GM19324 (cell line): Measurements from ENCODE around the gene DLST.
A peak's percentile ranks its signal among the peaks of the same experiment; 100 is the strongest.

Experiments
- ATAC-seq: cut with Tn5 transposase; IDR thresholded peaks from one replicate; pipeline ENCODE4 v1.9.1; 2021; ENCODE audit warnings: mild to moderate bottlenecking, moderate library complexity; ENCODE audit not compliant: unreplicated experiment, low FRiP score

Gene DLST

DNA sequence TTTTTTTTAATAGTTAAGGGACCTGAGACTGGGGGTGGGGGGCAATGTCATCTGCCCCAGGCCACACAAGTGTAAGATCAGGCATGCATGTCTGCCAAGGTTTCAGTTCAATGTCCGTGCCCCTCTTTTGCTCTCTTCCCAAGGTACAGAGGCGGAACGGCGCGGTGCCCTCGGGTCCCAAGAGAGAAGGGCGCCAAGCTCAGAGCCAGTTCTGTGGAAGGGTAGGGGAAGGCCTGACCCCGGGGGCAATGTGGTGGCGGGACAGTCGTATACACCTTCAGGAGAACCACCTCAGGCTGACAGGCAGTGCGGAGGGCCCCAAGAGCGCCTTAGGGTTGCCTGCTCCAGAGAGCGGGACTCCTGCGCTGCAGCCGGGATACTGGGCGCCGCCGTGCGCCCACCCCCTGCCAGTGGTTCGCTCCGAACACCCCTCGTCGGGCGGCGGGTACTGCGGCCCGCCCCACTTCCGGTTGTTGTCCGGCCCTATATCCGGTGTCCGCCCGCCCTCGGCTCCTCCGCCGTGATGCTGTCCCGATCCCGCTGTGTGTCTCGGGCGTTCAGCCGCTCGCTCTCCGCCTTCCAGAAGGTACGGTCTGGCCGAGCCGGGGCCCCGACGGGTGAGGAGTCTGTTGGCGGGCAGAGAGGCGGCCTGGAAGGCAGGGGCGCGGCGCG is at the start of gene DLST:
DLST (plus strand) TSS at position 486 of the 672 bp plus-strand sequence; CDS start at position 524, 38 bp downstream.
- peak; percentile 92 for ATAC-seq

DNA sequence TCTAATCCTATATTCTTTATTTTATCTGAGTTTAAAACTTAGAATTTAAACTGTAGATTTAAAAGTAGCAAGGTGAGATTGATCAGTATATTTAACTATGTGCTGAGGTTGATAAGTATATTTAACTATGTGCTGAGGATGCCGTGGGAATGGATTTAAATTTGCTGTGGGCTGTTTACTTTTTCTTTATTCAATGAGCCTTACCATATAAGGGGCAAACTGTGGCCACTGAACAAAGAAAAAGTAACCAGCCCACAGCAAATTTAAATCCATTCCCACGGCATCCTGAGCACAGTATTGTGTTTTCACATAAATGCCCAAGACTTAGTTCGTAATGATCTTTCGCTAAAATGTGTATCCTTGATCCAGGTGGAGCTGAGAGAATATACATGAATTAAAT is 48.9 kb upstream of the DLST start:
- no peak for ATAC-seq

DNA sequence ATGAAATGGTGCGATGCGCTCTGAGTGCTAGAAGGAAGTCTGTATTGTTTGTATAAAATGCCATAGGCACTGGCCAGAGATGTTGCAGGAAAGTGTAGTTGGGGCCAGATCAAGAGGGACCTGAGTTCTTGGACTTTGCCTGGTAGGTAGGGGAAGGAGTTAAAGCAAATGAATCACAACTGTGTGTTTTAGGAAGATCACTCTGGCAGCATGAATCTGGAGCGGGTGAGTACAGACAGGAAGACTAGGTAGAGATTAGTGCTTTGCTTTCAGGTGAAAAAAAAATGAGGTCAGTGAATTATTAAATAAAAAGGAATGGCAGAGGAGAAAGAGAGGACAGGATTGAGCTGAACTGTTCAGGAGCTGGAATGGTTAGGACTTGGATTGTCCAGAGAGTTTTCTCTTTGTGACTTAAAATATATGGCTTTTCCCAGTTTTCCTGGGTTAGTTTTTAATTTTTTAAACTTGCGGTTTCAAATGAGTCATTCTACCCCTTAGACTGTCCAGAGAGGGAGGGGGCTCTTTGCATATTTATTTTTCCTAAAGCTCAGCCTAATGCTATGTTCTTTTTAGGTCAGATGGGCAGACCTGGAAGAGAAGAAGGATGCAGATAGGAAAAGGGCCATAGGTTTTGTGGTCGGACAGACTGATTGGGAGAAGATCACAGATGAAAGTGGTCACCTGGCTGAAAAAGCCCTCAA is 46.9 kb upstream of the DLST start:
- no peak for ATAC-seq

DNA sequence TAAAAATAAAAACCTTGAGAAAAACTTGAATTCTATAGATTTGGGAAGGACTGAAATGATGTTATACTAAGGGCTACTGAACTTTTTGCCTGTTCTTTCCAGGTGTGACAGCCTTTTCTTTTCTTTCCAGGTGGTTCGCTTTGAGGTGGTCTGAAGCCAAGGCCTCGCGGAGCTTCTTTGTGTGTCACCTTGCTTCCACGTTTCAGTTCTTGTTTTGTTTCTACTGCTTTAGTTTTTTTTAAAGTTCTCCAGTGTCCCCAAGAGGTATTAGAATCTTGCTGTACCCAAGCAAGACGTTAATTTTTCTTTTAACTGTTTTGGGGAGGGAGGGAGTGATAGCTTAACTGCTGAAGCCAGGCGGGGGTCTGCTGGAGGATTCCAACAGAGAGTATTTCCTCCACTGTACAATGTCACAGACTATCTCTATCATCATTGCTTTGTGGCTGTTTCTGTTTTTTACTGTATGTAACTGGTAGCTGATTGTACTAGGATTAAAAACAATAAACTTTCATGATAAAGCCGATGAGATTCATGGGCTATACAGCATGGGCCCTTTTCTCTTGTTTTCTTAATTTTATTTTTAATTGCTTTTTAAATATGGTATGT is 46.0 kb upstream of the DLST start:
- ATAC-seq: peak; percentile 37

DNA sequence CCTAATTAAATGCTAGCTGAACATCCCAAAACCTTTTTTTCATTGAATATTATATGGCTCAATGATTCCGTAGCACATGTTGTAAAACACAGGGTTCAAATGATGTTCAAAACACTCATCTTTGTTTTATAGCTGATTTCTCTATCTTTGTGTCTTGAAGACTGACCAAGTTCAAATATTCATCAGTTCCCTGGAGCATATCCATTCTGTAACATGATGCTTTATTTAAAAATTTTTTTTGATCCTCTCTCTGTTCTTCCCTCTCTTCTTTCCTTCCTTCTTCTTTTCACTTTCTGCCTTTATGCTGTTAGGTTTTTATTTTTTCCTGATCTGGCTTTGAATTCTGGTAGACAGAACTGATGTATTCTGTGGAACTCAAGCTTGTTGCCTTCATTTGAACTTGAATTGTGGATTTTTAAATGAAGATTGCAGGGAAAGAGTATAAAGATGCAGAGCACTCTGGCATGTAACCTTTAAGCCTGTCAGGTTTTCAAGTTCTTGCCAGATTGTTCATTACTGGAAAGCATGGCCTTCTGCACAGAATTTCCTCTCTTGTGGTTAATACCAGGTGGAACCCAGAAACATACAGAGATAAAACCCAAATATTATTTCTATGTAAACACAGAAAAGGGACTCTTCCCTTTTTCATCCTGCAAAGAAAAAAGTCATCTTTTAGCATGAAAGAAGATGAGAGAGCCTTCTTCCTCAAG is 45.3 kb upstream of the DLST start:
- ATAC-seq: no peak

DNA sequence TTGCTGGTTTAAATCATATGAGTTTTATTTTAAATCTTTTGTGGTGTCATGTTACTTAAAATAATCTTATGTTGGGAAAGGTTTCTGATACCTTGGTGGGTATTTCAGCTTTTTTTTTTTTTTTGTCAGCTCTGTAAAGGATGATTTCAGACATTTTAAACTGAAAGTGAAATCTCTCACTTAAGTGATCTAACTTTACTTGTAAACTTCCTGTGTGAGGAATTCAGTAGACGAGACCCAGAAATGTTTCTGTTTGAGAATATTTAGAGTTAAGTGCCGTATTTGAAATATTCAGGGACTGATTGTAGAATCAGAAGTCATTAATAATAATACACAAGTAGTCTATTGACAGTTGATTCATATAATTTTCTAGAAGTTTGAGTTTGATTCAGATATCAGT is 43.5 kb upstream of the DLST start:
- ATAC-seq: no peak

DNA sequence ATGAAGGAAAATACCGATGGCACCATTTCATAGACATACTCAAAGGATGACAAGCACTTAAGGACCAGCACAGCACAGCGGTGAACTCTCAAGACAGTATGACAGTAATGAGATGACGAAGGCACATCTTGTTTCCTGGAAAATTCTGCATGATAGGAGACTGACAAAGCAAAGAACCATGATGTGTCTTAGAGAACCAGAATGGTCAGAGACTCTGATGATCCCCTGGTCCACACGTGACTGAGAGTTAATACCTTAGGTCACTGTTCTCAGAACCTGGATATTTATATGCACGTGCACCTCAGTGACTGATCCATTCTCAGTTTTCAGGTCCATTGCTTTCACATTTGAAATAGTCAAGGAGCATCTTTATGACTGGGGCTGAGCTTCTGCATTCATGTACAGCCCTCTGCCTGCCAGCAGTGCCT is 41.1 kb upstream of the DLST start:
- peak; percentile 69 for ATAC-seq

DNA sequence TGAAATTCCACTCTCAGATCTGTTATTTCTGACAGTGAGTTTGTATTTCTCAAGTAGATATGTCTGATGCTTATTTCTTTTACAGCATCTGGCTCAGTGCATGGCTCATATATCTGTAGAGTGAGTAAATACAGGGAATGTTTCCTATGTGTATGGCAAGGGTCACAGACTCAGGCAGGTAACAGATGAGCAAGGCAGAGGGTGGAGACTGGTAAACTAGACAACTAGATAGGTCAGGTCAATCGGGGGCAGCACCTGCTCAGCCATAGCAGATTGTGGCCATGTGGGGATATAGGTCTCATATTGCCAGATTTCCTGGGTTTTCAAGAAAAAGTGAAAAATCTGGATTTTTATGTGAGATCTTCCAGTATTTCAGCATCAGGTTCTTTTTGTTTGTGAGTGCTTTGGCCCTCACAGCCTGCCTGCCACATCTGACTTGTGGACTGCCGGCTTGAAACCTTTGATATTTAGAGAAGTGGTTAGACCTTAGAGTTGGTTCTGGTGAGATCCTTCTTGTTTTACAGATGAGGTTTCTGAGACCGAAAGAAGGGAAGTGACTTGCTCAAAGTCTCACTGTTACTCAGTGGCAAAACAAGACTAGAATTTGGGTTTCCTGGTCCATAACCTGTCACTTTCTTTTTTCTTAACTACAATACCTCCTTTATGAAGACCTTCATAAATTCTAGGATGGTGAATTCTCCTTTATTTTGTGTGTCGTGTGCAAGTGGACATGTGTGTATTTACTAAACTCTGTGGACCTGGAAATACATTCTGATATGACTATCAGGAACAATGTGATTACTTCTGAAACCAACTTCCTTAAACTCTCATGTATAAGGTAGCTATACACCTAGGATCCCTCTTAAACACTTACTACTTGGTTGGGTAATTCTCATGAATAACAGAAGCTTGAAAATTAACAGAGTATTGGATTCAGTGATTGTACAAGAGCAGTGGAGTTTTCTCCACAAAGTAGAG is 40.2 kb upstream of the DLST start:
- ATAC-seq: peak; percentile 60

DNA sequence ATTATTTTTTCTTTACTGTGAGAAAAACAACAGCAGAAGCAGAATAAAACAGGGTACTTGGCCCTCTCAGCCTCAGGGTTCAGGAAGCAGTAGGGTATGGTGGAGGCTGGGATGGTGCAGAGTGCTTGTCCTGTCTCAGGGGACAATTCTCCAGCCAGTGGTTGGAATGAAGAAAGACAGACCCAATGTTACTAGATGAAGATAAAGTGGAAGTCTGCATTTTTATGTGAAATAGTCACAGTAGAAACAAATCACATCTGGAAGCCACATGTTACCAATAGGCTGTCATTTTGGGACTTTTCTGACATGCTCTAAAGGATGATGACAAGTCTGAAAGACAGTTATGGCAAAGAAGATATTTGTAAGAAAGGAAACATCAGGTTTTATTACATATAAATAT is 38.1 kb upstream of the DLST start:
- ATAC-seq: no peak

DNA sequence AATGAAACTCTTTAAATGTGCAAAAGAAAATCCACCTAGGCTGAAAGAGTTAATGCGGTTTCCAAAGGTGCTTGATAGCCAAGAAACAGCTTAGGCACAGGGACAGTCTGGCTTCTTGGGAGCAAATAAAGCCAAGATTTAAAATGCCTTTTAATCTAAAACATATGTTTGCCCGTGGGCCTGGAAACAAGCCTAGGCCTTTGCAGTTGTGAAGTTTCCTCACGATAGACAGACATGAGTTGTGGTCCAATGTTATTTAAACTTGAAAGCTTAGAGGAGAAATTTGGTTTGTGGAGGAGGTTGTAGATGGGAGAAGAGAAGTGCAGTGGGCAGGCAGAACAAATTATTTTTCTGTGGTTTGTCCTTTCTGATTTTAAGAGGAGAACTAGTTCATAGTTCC is 35.5 kb upstream of the DLST start:
- no peak for ATAC-seq

DNA sequence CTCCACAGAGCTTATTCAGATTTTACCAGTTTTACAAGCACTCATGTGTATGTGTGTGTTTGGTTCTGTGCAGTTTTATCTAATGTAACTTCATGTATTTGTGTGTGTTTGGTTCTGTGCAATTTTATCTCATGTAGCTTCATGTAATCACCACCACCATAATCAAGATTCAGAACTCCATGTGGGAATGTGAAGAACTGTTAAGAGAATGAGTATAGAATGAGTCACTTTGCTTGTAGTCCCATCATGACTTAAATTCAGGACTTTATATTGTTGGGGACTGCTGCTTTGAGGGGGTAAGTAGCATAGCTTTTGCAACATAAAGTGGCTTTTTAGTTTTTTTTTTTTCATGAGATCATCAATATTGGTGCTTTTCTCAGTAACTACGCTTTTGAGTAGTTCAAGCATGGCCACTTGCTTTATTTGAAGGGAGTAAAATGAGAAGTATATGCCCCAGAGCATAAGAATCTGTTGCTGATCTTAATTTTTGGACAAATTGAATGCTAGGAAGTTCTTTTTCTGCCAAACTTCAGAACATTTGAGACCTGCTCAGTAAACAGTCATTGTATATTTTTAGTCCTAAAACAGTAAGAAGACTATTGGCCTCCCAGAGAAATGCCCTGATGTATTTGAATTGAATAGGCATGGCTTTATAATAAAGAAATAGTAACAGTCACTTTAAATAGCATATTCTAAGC is 34.6 kb upstream of the DLST start:
- ATAC-seq: no peak

DNA sequence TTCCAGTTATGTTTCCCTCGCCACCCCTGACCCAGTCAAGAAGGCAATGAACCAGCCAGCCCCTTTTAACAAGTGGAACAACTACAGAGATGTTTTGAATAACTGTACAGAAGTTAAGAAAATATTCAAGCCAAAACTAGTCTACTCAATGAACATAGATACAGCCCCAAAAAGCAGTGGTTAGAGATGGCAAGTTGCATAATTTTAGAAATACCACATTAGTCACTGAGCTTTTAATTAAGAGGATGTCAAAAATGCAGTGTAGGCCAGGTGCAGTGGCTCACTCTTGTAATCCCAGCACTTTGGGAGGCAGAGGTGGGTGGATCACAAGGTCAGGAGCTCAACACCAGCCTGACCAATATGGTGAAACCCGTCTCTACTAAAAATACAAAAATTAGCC is 32.9 kb upstream of the DLST start:
- ATAC-seq: no peak

DNA sequence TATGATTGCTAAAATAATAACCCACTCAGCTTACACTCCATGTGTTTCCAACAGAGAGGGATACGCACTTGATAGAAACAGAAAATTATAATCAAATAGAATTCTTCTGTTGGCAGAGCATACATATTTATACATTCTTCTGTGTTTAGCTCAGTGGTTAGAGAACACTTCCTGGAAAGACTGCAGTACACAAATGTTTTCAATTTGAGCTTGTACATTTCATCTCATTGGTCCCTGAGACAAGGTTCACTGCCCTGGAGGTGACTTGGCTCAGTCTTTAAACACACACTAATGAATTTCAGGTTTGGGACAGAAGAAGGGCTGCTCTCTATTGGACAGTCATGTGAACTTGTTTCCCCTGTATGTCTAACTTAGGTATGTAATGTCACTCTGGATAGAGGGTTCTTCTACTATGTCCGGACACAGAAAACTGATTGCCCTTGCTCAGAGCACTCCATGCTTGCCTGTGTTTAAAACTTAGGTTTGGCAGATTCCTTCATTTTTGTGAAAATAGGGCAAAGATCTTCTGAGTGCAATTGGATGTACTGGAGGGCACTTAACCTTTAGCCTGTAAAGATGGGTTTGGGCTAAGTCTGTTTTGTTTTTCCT is 28.7 kb upstream of the DLST start:
- ATAC-seq: no peak

DNA sequence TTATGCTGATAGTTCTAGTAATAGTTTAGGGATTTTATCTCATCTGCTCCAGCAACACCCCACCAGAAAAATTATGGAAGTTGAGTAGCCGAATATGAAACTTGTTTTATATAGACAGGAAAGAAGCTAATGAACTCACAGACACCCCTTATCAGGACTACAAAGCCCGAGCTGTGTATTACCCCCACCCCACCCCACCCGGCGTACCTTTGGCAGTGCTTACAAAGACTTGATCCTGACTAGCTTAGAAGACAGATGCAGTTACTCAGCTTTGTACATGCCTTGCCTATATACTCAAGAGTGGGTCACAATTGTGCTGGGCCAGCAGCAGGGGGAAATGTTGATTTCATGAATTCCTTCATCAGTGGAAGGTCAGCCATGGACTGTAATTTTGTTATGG is 28.1 kb upstream of the DLST start:
- ATAC-seq: no peak

DNA sequence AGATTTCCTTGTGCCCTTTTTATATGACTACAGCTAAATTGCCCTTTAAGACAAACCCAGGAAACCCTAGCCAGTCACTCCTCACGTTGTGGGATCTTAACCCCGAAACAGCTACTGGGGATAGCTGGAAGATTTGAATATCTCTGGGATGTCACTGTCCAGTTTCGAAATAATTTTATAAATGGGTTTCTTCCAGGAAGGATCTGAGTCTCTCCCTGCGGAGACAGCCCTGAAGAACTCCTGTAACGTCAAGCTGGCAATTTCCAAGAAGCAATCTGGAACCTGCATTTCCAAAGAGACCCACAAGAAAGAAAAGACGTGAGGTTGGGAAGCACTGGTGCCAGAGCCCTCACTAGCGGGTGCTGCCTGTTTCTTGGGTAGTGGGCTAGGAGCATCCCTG is 26.7 kb upstream of the DLST start:
- no peak for ATAC-seq

DNA sequence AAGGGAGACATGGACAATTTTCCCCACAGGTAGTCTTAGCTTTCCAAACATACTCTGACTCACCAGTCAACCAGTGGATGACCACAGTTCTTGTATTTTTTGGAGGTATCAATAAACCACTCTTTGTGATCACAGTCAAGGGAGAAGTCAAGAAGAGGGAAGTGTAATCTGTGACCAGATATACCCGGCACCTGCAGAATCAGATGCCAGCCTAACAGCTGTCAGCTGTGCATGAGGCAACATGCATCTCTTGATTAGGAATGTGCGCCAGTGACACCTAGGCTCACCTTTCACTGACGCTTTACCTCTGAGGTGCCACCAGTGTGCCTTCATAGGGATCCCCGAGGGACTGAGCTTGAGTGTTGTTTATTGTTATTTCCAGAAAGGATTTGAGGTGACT is 25.8 kb upstream of the DLST start:
- ATAC-seq: no peak

DNA sequence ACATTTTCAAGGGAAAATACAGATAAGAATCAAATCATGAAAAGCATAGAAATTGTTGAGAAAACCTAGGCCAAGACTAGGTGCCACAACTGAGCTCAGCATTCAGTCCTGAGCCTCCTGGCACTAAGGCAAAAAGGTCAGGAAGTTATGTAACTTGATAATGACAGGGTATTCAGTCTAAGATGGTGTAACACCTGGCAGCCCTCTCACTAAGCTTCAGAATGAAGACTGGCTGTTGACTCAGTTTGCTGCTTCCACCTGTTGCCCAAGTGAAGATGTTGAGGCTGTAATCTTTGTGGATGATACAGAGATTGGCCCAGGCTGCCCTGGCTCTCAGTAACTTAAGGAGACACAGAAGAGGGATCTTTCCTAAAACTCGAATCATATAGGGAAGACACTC is 25.4 kb upstream of the DLST start:
- no peak for ATAC-seq

DNA sequence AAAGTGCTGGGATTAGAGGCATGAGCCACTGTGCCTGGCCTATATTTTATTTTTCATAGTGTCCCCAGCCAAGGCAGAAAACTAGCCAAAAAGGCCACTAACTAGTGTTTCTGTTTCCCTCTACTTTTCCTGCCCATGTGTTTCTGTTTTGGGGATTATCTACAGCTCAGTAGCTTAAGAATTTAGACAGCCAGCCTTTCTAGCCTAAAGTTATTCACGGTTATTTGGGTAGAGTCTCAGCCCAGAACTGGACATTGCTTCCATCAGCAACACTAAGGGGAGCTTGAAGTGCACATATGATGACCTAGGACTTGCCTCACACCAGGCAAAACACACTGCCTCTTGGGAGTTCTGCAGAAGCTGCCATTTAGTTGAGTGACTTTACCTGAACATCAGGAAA is 23.7 kb upstream of the DLST start:
- ATAC-seq: no peak
